Fibroblast of the aortic adventitia (primary cell): Measurements from ENCODE around the gene USP43. TPM values are rescaled to one million over a fixed set of nuclear protein-coding genes. Genes with fewer than 3 reads are reported as not detected.
"Not testable (repeated sequence)": the region's sequence is repeated elsewhere in the genome, so short reads cannot be mapped to it uniquely, and the experiment has no call there.

Source experiments
- DNase-seq: peaks from one replicate; pipeline ENCODE4 v3.0.0-alpha.2; 2010; ENCODE audit warnings: low read depth
- H3K4me3 ChIP-seq: 2 replicates; pipeline ENCODE4 v1.5.1; 2011; ENCODE audit warnings: low read depth, mild to moderate bottlenecking, control low read depth, low read length, moderate library complexity
- CTCF ChIP-seq: IDR thresholded peaks from 2 replicates; pipeline ENCODE4 v1.5.1; 2011; ENCODE audit warnings: mild to moderate bottlenecking, low read length, control low read depth, inconsistent platforms; ENCODE audit not compliant: insufficient read depth
- total RNA-seq: library from RNA; depleted of rRNA; stranded (reverse); fragments of >200 nt; gene quantifications from 2 replicates; pipeline ENCODE4 v1.2.3, GENCODE V29; 2012; ENCODE audit warnings: low replicate concordance

Gene USP43
- total RNA-seq, 1 donor: not detected

DNA sequence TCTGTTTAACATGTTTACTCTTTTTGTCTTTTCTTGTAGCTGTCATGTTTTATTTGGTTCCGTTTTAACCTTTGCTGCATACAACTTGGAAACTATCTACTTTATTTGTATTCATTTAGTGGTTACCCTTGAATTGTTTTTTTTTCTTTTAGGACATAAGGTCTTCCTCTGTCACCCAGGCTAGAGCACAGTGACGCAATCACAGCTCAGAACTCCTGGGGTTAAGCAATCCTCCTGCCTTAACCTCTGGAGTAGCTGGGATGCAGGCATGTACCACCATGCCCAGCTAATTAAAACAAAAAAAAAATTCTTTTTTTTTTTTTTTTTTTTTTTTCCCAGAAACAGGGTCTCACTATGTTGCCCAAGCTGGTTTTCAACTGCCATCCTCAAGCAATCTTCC, 29.8 kb upstream of the USP43 start:
- H3K4me3 ChIP-seq: no peak overlapping the region
- no peak for TF ChIP-seq CTCF
- no peak for DNase-seq

DNA sequence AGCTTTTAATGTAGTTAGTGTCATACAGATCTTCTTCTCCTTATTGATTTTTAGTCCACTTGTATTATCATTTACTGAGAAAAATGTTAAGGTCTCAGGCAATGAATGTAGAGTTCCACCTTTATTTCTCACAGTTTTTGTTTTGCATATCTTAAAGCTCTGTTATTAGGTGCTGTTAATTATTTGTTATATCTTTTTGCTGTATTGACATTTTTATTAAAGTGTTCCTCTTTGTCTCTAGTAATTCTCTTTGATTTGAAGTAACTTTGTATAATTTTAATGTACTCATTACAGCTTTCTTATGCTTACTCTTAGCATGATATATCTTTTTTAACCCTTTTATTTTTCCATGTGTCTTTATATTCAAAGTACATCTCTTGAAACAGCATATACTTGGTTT, 22.4 kb upstream of the USP43 start:
- DNase-seq: no peak
- no peak overlapping the region for H3K4me3 ChIP-seq
- TF ChIP-seq CTCF: no peak

DNA sequence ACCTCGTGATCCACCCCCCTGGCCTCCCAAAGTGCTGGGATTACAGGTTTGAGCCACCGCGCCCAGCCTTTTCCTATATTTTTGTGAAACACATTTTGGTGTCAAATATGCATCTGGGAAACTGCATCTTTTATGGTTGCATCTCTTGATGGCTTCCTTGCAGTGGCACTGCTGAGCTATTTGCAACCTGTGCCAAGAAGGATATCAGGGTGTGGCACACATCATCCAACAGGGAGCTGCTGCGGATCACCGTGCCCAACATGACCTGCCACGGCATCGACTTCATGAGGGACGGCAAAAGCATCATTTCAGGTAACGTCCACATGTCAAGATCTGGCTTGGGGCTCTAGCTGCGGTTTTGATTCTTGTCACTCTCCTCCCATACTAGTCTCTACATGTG, 16.8 kb upstream of the USP43 start:
- DNase-seq: no peak
- no peak for TF ChIP-seq CTCF
- no peak overlapping the region for H3K4me3 ChIP-seq

DNA sequence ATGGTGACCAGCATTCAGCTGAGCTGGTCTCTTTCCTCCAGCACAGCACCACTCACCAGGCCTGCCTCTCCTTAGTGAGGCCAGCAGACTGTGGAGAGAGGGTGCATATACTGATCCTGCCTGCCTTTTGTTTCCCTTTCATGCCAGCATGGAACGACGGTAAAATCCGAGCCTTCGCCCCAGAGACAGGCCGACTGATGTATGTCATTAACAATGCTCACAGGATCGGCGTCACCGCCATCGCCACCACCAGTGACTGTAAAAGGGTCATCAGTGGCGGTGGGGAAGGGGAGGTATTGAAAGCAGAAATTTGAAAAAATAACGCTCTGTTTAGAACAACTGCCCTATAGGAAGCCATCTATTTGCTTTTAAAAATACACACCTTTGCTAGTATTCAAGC, 12.6 kb upstream of the USP43 start:
- no peak for DNase-seq
- TF ChIP-seq CTCF: no peak
- H3K4me3 ChIP-seq: no peak overlapping the region

GRCh38 chr17:9635340-9635739, 10.0 kb upstream of the USP43 start:
- no peak for DNase-seq
- TF ChIP-seq CTCF: no peak
- no peak overlapping the region for H3K4me3 ChIP-seq

DNA sequence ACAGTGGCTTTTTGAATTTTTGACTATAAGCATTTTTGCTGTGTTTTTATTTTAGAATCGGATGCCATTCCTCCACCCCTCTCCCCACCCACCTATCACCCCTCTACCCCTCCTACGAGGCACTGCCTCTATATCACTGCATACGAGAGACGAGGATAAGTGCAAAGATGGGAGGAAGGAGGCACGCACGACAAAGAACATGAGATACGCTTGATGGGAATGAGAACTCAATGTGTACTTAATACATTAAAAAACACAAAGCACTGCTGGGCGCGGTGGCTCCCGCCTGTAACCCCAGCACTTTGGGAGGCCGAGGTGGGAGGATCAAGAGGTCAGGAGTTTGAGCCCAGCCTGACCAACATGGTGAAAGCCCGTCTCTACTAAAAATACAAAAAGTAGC, 8.8 kb upstream of the USP43 start:
- TF ChIP-seq CTCF: no peak
- H3K4me3 ChIP-seq: no peak overlapping the region
- DNase-seq: no peak

- not testable (repeated sequence) for H3K4me3 ChIP-seq, DNase-seq
Measured at GRCh38 chr17:9640388-9640787, 4.9 kb upstream of the USP43 start.
